Measurements from ENCODE around the gene MRPL48.
"Not testable (repeated sequence)": the region's sequence is repeated elsewhere in the genome, so short reads cannot be mapped to it uniquely, and the experiment has no call there.

The MRPL48 gene
- 15.7 to 32.1 (median 20.9) reads per million in 9 experiments for total RNA-seq

DNA sequence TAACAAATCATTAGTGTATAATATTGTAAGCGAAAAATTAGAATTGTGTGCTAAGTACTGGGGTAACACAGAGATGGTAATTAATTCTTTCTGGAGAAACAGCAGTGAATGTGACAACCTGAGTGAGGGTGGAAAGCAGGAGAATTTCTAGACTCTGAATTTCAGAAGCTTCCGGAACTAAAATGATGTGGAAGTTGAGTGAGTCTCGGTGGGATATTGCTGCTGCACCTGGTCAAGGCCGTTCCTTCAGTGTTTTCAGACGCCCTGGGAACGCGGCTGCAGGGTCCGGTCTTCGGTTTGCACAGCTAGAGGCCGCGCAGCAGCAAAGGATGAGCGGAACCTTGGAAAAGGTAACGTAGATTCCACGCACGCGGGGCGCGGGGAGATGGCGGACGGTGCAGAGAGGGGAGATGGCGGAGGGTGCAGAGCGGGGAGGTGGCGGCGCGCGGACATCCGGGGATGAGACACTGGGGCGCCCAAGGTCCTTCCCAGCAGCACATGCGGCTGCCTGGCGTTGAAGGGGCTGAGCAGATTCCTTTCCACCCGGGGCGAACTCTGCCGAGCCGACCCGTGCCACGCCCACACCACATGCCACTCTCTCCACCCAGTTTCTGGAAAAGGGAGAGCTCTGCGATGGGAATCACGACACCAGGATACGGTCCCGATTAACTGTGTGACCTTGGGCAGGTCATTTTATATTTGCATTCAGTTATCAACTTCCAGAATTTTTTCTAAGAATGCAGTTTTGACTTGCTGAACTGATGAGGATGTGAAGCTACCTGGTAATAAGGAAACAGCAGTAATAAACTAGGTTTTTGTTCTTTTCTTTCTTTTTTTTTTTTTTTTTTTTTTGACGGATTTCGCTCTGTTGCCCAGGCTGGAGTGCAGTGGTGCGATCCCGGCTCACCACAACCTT, at the start of gene MRPL48:
TSS of gene MRPL48 (plus strand) at position 232 of the 916 bp plus-strand sequence. CDS start at position 330, 98 bp downstream.
- Mint-ChIP-seq H3K4me1 (ENCODE audit: low read depth in 2 of 2) (peaks cover 4 to 8% of the 10 kb centered on the region in 2 donors), H3K27me3 (peaks cover 0 to 8% of the 10 kb centered on the region in 2 donors), H3K36me3 (ENCODE audit: insufficient read depth) (peaks cover 8% of the 10 kb centered on the region), H3K9me3 (no peaks in the 10 kb centered on the region), H3K4me3 (peak within 1 kb of the TSS; percentile 92 to 94), H3K27ac (peak within 1 kb of the TSS; percentile 94 to 96)
- ATAC-seq (replicated peaks) (peak; percentile 99), DNase-seq (peak; percentile 75 to 86 (median 78))

- ATAC-seq (replicated peaks) (no peak), DNase-seq (no peak)
- peak overlapping the region; percentile 63 to 73 for H3K27ac Mint-ChIP-seq
- peaks cover 7% of the 10 kb centered on the region for H3K36me3 Mint-ChIP-seq (ENCODE audit: insufficient read depth)
- peaks cover 19 to 32% of the 10 kb centered on the region in 2 donors for H3K4me1 Mint-ChIP-seq (ENCODE audit: low read depth in 2 of 2)
- H3K9me3 Mint-ChIP-seq: no peaks in the 10 kb centered on the region
- no peak overlapping the region for H3K4me3 Mint-ChIP-seq
- no peaks in the 10 kb centered on the region for H3K27me3 Mint-ChIP-seq
Observed at GRCh38 chr11:73743045-73743444, 44.6 kb upstream of the MRPL48 start.

GRCh38 chr11:73746701-73747100, 41.0 kb upstream of the MRPL48 start:
- Mint-ChIP-seq H3K27me3 (no peaks in the 10 kb centered on the region), H3K36me3 (ENCODE audit: insufficient read depth) (peaks cover 7% of the 10 kb centered on the region), H3K27ac (peak overlapping the region; percentile 32 to 90), H3K9me3 (no peaks in the 10 kb centered on the region), H3K4me3 (no peak overlapping the region), H3K4me1 (ENCODE audit: low read depth in 2 of 2) (peaks cover 31 to 65% of the 10 kb centered on the region in 2 donors)
- ATAC-seq (replicated peaks) (no peak), DNase-seq (no peak)

DNA sequence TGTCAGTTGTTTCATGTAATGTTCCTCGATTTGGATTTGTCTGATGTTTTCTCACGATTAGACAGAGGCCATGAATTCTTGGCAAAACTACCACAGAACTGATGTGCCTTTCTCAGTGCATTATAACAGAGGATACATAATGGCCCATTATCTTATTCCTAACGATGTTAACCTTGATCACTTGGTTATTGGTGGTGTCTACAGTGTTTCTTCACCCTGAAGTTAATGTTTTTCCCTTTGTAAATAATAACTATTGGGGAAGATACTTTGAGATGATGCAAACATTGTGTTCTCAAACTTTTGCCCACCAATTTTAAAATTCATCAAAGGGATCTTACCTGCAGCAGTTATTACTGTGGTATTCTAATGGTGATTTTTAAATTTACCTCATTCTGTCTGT, 39.9 kb upstream of the MRPL48 start:
- peak overlapping the region; percentile 10 to 59 for H3K27ac Mint-ChIP-seq
- no peaks in the 10 kb centered on the region for H3K27me3 Mint-ChIP-seq
- peaks cover 38 to 74% of the 10 kb centered on the region in 2 donors for H3K4me1 Mint-ChIP-seq (ENCODE audit: low read depth in 2 of 2)
- H3K9me3 Mint-ChIP-seq: no peaks in the 10 kb centered on the region
- H3K4me3 Mint-ChIP-seq: no peak overlapping the region
- H3K36me3 Mint-ChIP-seq (ENCODE audit: insufficient read depth): peaks cover 7% of the 10 kb centered on the region
- DNase-seq (no peak), ATAC-seq (replicated peaks) (no peak)

DNA sequence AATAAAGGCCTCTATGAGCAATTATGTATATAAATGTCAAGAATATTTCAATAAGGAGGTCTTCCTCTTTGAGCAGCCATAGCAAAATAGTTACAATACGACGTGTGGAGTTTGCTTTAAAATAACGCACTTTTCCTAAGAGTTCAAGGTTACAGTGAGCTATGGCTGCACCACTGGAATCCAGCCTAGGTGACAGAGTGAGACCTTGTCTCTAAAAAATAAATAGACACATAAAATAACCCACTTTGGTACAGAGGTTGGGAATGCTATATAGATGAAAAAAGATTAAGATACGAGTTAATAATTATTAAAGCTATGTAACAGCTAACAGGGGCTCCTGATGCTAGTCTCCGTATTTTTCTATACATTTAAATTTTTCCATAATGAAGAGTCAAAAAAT, 39.4 kb upstream of the MRPL48 start:
- Mint-ChIP-seq H3K36me3 (ENCODE audit: insufficient read depth) (peaks cover 7% of the 10 kb centered on the region), H3K4me3 (no peak overlapping the region), H3K27ac (peak overlapping the region; percentile 10 to 59), H3K4me1 (ENCODE audit: low read depth in 2 of 2) (peaks cover 33 to 71% of the 10 kb centered on the region in 2 donors), H3K27me3 (no peaks in the 10 kb centered on the region), H3K9me3 (no peaks in the 10 kb centered on the region)
- DNase-seq (no peak), ATAC-seq (replicated peaks) (no peak)

- no peak for ATAC-seq (replicated peaks)
- H3K27ac Mint-ChIP-seq: peak overlapping the region in 1 of 2 donors; percentile 38
- DNase-seq: no peak
- no peaks in the 10 kb centered on the region for H3K9me3 Mint-ChIP-seq
- H3K27me3 Mint-ChIP-seq: no peaks in the 10 kb centered on the region
- H3K36me3 Mint-ChIP-seq (ENCODE audit: insufficient read depth): peaks cover under 1% of the 10 kb centered on the region
- peaks cover 30 to 71% of the 10 kb centered on the region in 2 donors for H3K4me1 Mint-ChIP-seq (ENCODE audit: low read depth in 2 of 2)
- H3K4me3 Mint-ChIP-seq: no peak overlapping the region
Observed at GRCh38 chr11:73749118-73749517, 38.6 kb upstream of the MRPL48 start.

- Mint-ChIP-seq H3K27me3 (no peaks in the 10 kb centered on the region), H3K4me1 (ENCODE audit: low read depth in 2 of 2) (peaks cover 30 to 70% of the 10 kb centered on the region in 2 donors), H3K36me3 (ENCODE audit: insufficient read depth) (no peaks in the 10 kb centered on the region), H3K27ac (peak overlapping the region in 1 of 2 donors; percentile 56), H3K4me3 (no peak overlapping the region), H3K9me3 (no peaks in the 10 kb centered on the region)
- ATAC-seq (replicated peaks) (no peak), DNase-seq (no peak)
Observed at GRCh38 chr11:73750228-73750627, 37.4 kb upstream of the MRPL48 start.

DNA sequence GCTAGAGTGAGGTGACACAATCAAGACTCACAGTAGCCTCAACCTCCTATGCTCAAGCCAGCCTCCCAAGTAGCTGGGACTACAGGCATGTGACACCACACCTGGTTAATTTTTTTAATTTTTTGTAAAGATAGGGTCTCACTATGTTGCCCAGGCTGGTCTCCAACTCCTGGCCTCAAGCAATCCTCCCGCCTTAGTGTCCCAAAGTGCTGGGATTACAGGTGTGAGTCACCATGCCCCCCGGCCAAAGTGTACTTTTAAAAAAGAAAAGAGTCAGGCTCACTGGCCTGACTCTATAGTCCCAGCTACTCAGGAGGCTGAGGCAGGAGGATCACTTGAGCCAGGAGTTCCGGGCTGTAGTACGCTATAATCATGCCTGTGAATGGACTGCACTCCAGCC, 36.8 kb upstream of the MRPL48 start:
- Mint-ChIP-seq H3K4me1 (ENCODE audit: low read depth in 2 of 2) (peaks cover 34 to 69% of the 10 kb centered on the region in 2 donors), H3K4me3 (peak overlapping the region in 1 of 2 donors; percentile 35)

GRCh38 chr11:73752216-73752867, 35.3 kb upstream of the MRPL48 start:
- H3K9me3 Mint-ChIP-seq: no peaks in the 10 kb centered on the region
- no peak for DNase-seq
- ATAC-seq (replicated peaks): no peak
- peaks cover 7% of the 10 kb centered on the region for H3K36me3 Mint-ChIP-seq (ENCODE audit: insufficient read depth)
- peak overlapping the region; percentile 62 to 83 for H3K27ac Mint-ChIP-seq
- H3K4me3 Mint-ChIP-seq: peak overlapping the region in 1 of 2 donors; percentile 55
- H3K27me3 Mint-ChIP-seq: no peaks in the 10 kb centered on the region
- peaks cover 35 to 66% of the 10 kb centered on the region in 2 donors for H3K4me1 Mint-ChIP-seq (ENCODE audit: low read depth in 2 of 2)

More for the DNA sequence above, 36.8 kb upstream of the MRPL48 start:
- DNase-seq; H3K27me3 Mint-ChIP-seq; ATAC-seq (replicated peaks); H3K9me3 Mint-ChIP-seq; H3K36me3 Mint-ChIP-seq (ENCODE audit: insufficient read depth): not testable (repeated sequence)
- H3K27ac Mint-ChIP-seq: peak overlapping the region; percentile 44 to 83

- Mint-ChIP-seq H3K27ac (peak overlapping the region in 1 of 2 donors; percentile 83), H3K4me3 (no peak overlapping the region), H3K4me1 (ENCODE audit: low read depth in 2 of 2) (peaks cover 33 to 65% of the 10 kb centered on the region in 2 donors), H3K9me3 (no peaks in the 10 kb centered on the region), H3K27me3 (no peaks in the 10 kb centered on the region), H3K36me3 (ENCODE audit: insufficient read depth) (peaks cover 7% of the 10 kb centered on the region)
- ATAC-seq (replicated peaks) (no peak), DNase-seq (no peak)
Observed at GRCh38 chr11:73752903-73753302, 34.8 kb upstream of the MRPL48 start.

GRCh38 chr11:73753938-73754337, 33.7 kb upstream of the MRPL48 start:
- Mint-ChIP-seq H3K9me3 (no peaks in the 10 kb centered on the region), H3K4me1 (ENCODE audit: low read depth in 2 of 2) (peaks cover 38 to 65% of the 10 kb centered on the region in 2 donors)
- no peak for ATAC-seq (replicated peaks)

GRCh38 chr11:73755670-73756069, 32.0 kb upstream of the MRPL48 start:
- DNase-seq (no peak), ATAC-seq (replicated peaks) (no peak)
- no peak overlapping the region for H3K27ac Mint-ChIP-seq
- peaks cover 10% of the 10 kb centered on the region for H3K36me3 Mint-ChIP-seq (ENCODE audit: insufficient read depth)
- H3K27me3 Mint-ChIP-seq: no peaks in the 10 kb centered on the region
- no peaks in the 10 kb centered on the region for H3K9me3 Mint-ChIP-seq
- peaks cover 41 to 60% of the 10 kb centered on the region in 2 donors for H3K4me1 Mint-ChIP-seq (ENCODE audit: low read depth in 2 of 2)
- H3K4me3 Mint-ChIP-seq: no peak overlapping the region

More at GRCh38 chr11:73753938-73754337, 33.7 kb upstream of the MRPL48 start:
- Mint-ChIP-seq H3K27ac (peak overlapping the region in 1 of 2 donors; percentile 54), H3K4me3 (peak overlapping the region in 1 of 2 donors; percentile 19), H3K36me3 (ENCODE audit: insufficient read depth) (peaks cover 7% of the 10 kb centered on the region), H3K27me3 (no peaks in the 10 kb centered on the region)
- DNase-seq: no peak

- ATAC-seq (replicated peaks) (no peak), DNase-seq (no peak)
- Mint-ChIP-seq H3K27me3 (no peaks in the 10 kb centered on the region), H3K4me3 (no peak overlapping the region), H3K36me3 (ENCODE audit: insufficient read depth) (peaks cover 20% of the 10 kb centered on the region), H3K4me1 (ENCODE audit: low read depth in 2 of 2) (peaks cover 29 to 48% of the 10 kb centered on the region in 2 donors), H3K27ac (no peak overlapping the region), H3K9me3 (no peaks in the 10 kb centered on the region)
Observed at GRCh38 chr11:73757598-73757997, 30.1 kb upstream of the MRPL48 start.

Data from effector memory CD8-positive, alpha-beta T cell (primary cell).